ENCODE data around the gene PSMA5.

DNA sequence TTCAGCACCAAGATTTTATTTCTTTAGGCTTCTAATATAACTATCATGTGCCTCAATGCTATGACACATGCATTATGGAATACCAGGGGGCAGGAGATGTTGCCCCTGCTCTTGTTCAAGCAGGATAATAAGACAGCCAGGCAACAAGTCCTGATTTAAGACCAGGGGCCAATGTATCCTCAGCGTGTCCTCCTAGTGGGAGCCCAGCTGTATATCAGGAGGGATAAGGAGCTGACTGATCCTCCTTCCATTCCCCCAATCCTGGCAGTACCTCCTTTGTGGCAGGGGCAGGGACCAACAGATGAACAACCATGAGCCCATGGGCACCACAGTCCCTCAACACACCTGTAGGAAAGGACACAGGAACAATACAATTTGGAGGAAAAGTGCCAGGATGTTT is 57.8 kb downstream of the PSMA5 start:
- TF ChIP-seq EZH2 (IDR thresholded peaks at IDR 0.05): no peak
- TF ChIP-seq POLR2AphosphoS5 (IDR thresholded peaks at IDR 0.05; ENCODE audit: borderline replicate concordance, low read depth, low read length): no peak
- TF ChIP-seq FOXP2 (optimal IDR thresholded peaks at IDR 0.05; ENCODE audit: control extremely low read depth, extremely low read length, insufficient read depth): no peak

Data from SK-N-MC (cell line).